HEK293 (cell line): ENCODE data around the gene ITGAX.

Experiments
- CTCF ChIA-PET: fragments of 350-600 bp; formaldehyde crosslinking; extraction: SDS; loops from one replicate; lab custom pipeline; 2021; ENCODE audit warnings: antibody characterized with exemption; lab: Yijun Ruan, JAX
- POLR2A ChIA-PET: fragments of 300-600 bp; formaldehyde crosslinking; extraction: SDS; loops from one replicate; lab custom pipeline; 2020; ENCODE audit warnings: antibody characterized with exemption, inconsistent platforms; lab: Yijun Ruan, JAX
- H3K27ac ChIP-seq: fragments of 200-500 bp; sonication (Bioruptor generic); 2 replicates; pipeline ENCODE4 v1.5.1; 2014; ENCODE audit warnings: low read depth, low read length, control low read depth, inconsistent platforms; ENCODE audit errors: extremely low read depth
- H3K36me3 ChIP-seq, 2 experiments: fragments of 200-500 bp in 1 of 2; sonication (Bioruptor generic) in 1 of 2; 1 replicate in 1 of 2; 2 replicates in 1 of 2; pipeline ENCODE4 v1.5.1; 2014 to 2017; ENCODE audit warnings: inconsistent platforms in 2 of 2, low read length in 2 of 2; ENCODE audit not compliant: control insufficient read depth in 2 of 2, insufficient read depth in 1 of 2
- H3K4me1 ChIP-seq: fragments of 200-500 bp; sonication (Bioruptor generic); 2 replicates; pipeline ENCODE4 v1.5.1; 2014; ENCODE audit warnings: mild to moderate bottlenecking, low read length, inconsistent platforms; ENCODE audit not compliant: control insufficient read depth, insufficient read depth
- H3K4me3 ChIP-seq: 2 replicates; pipeline ENCODE4 v1.5.1; 2011; ENCODE audit warnings: low read depth, mild to moderate bottlenecking, control low read depth, low read length, moderate library complexity
- H3K9me3 ChIP-seq: fragments of 200-500 bp; sonication (Bioruptor generic); 2 replicates; pipeline ENCODE4 v1.5.1; 2014; ENCODE audit warnings: low read depth, low read length, inconsistent platforms; ENCODE audit not compliant: control insufficient read depth, insufficient read depth
- PRDM10 ChIP-seq: fragments of 450-650 bp; formaldehyde crosslinking; IDR thresholded peaks from 2 replicates; pipeline ENCODE4 v1.5.1; 2016; ENCODE audit warnings: missing biosample characterization, missing genetic modification characterization
- SCRT1 ChIP-seq: fragments of 450-650 bp; formaldehyde crosslinking; IDR thresholded peaks from 2 replicates; pipeline ENCODE4 v1.5.1; 2016; ENCODE audit warnings: missing biosample characterization, missing genetic modification characterization, borderline replicate concordance
- TRIM28 ChIP-seq: IDR thresholded peaks from 2 replicates; pipeline ENCODE4 v1.6.1; 2011; ENCODE audit warnings: low read length, control low read depth, borderline replicate concordance
- ZBTB8A ChIP-seq: fragments of 450-650 bp; formaldehyde crosslinking; IDR thresholded peaks from 2 replicates; pipeline ENCODE4 v1.5.1; 2016; ENCODE audit warnings: missing biosample characterization, missing genetic modification characterization
- ZNF148 ChIP-seq: fragments of 450-650 bp; formaldehyde crosslinking; IDR thresholded peaks from 2 replicates; pipeline ENCODE4 v1.5.0; 2017; ENCODE audit warnings: missing biosample characterization, missing genetic modification characterization, borderline replicate concordance
- ZNF155 ChIP-seq: fragments of 450-650 bp; formaldehyde crosslinking; IDR thresholded peaks from 2 replicates; pipeline ENCODE4 v1.5.1; 2016; ENCODE audit warnings: missing biosample characterization, missing genetic modification characterization
- ZNF292 ChIP-seq: fragments of 450-650 bp; formaldehyde crosslinking; IDR thresholded peaks from 2 replicates; pipeline ENCODE4 v1.5.1; 2016; ENCODE audit warnings: low read depth, missing biosample characterization, missing genetic modification characterization, borderline replicate concordance
- ZNF426 ChIP-seq: fragments of 450-650 bp; formaldehyde crosslinking; IDR thresholded peaks from 2 replicates; pipeline ENCODE4 v1.5.1; 2017; ENCODE audit warnings: missing biosample characterization, missing genetic modification characterization, mild to moderate bottlenecking, inconsistent platforms, moderate library complexity
- ZNF449 ChIP-seq: fragments of 450-650 bp; formaldehyde crosslinking; IDR thresholded peaks from 2 replicates; pipeline ENCODE4 v1.5.1; 2017; ENCODE audit warnings: missing biosample characterization, mild to moderate bottlenecking, missing genetic modification characterization, moderate library complexity
- ZNF48 ChIP-seq: fragments of 450-650 bp; formaldehyde crosslinking; IDR thresholded peaks from 2 replicates; pipeline ENCODE4 v1.5.1; 2016; ENCODE audit warnings: missing biosample characterization, missing genetic modification characterization
- ZNF510 ChIP-seq: fragments of 450-650 bp; formaldehyde crosslinking; IDR thresholded peaks from 2 replicates; pipeline ENCODE4 v1.5.1; 2018; ENCODE audit warnings: mild to moderate bottlenecking, missing genetic modification characterization, missing biosample characterization; ENCODE audit not compliant: insufficient replicate concordance
- ZNF529 ChIP-seq: fragments of 450-650 bp; formaldehyde crosslinking; IDR thresholded peaks from 2 replicates; pipeline ENCODE4 v1.5.1; 2017; ENCODE audit warnings: missing genetic modification characterization, missing biosample characterization; ENCODE audit not compliant: insufficient replicate concordance
- ZNF555 ChIP-seq: fragments of 450-650 bp; formaldehyde crosslinking; conservative IDR thresholded peaks from 2 replicates; pipeline ENCODE4 v1.5.1; 2017; ENCODE audit warnings: missing biosample characterization, mild to moderate bottlenecking, missing genetic modification characterization, inconsistent platforms
- ZNF560 ChIP-seq: fragments of 450-650 bp; formaldehyde crosslinking; IDR thresholded peaks from 2 replicates; pipeline ENCODE4 v1.5.1; 2017; ENCODE audit warnings: missing biosample characterization, missing genetic modification characterization, borderline replicate concordance
- ZNF623 ChIP-seq: fragments of 450-650 bp; formaldehyde crosslinking; IDR thresholded peaks from 2 replicates; pipeline ENCODE4 v1.5.1; 2016; ENCODE audit warnings: missing biosample characterization, missing genetic modification characterization
- ZNF626 ChIP-seq: fragments of 450-650 bp; sonication (Bioruptor Pico); formaldehyde crosslinking; IDR thresholded peaks from 2 replicates; pipeline ENCODE4 v1.5.1; 2018; ENCODE audit warnings: missing biosample characterization, missing genetic modification characterization, inconsistent platforms
- ZNF660 ChIP-seq: fragments of 450-650 bp; IDR thresholded peaks from 2 replicates; pipeline ENCODE4 v1.5.1; 2018; ENCODE audit warnings: missing biosample characterization, mild to moderate bottlenecking, missing genetic modification characterization
- ZNF664 ChIP-seq: fragments of 450-650 bp; formaldehyde crosslinking; IDR thresholded peaks from 2 replicates; pipeline ENCODE4 v1.5.1; 2016; ENCODE audit warnings: missing biosample characterization, missing genetic modification characterization
- TF ChIP-seq, protein P1 (sequence below): fragments of 450-650 bp; formaldehyde crosslinking; conservative IDR thresholded peaks from 2 replicates; pipeline ENCODE4 v1.5.1; 2016; ENCODE audit warnings: low read depth, missing biosample characterization, missing genetic modification characterization
- TF ChIP-seq, protein P2 (sequence below): fragments of 450-650 bp; formaldehyde crosslinking; conservative IDR thresholded peaks from 2 replicates; pipeline ENCODE4 v1.5.1; 2016; ENCODE audit warnings: low read depth, missing biosample characterization, missing genetic modification characterization

ITGAX gene

DNA sequence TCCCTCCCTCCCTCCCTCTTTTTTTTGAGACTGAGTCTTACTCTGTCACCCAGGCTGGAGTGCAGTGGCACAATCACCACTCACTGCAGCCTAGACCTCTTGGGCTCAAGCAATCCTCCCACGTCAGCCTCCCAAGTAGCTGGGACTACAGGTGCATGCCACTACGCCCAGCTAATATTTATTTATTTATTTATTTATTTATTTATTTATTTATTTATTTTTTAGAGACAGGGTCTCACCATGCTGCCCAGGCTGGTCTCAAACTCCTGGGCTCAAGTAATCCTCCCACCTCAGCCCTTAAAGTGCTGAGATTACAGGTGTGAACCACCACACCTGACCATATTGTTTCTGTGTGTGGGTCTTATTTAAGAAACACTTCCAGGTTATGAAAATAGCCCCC lies 62.1 kb downstream of the ITGAX start (continued):
- TF ChIP-seq, protein P1, sequence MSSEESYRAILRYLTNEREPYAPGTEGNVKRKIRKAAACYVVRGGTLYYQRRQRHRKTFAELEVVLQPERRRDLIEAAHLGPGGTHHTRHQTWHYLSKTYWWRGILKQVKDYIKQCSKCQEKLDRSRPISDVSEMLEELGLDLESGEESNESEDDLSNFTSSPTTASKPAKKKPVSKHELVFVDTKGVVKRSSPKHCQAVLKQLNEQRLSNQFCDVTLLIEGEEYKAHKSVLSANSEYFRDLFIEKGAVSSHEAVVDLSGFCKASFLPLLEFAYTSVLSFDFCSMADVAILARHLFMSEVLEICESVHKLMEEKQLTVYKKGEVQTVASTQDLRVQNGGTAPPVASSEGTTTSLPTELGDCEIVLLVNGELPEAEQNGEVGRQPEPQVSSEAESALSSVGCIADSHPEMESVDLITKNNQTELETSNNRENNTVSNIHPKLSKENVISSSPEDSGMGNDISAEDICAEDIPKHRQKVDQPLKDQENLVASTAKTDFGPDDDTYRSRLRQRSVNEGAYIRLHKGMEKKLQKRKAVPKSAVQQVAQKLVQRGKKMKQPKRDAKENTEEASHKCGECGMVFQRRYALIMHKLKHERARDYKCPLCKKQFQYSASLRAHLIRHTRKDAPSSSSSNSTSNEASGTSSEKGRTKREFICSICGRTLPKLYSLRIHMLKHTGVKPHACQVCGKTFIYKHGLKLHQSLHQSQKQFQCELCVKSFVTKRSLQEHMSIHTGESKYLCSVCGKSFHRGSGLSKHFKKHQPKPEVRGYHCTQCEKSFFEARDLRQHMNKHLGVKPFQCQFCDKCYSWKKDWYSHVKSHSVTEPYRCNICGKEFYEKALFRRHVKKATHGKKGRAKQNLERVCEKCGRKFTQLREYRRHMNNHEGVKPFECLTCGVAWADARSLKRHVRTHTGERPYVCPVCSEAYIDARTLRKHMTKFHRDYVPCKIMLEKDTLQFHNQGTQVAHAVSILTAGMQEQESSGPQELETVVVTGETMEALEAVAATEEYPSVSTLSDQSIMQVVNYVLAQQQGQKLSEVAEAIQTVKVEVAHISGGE (tag by site-specific recombination) = peak; percentile 69
- TF ChIP-seq ZNF292 (tag by site-specific recombination) (peak; percentile 63; the same call in 1 of the 2 replicates), ZNF623 (tag by site-specific recombination) (peak; percentile 63), ZNF560 (tag by site-specific recombination) (peak; percentile 75; the same call in 1 of the 2 replicates), ZNF510 (tag by site-specific recombination) (peak; percentile 41), ZNF555 (peak; percentile 72), ZNF426 (tag by site-specific recombination) (peak; percentile 73), ZBTB8A (peak; percentile 68), ZNF664 (tag by site-specific recombination) (peak; percentile 27; the same call in 1 of the 2 replicates)
- TF ChIP-seq, protein P2, sequence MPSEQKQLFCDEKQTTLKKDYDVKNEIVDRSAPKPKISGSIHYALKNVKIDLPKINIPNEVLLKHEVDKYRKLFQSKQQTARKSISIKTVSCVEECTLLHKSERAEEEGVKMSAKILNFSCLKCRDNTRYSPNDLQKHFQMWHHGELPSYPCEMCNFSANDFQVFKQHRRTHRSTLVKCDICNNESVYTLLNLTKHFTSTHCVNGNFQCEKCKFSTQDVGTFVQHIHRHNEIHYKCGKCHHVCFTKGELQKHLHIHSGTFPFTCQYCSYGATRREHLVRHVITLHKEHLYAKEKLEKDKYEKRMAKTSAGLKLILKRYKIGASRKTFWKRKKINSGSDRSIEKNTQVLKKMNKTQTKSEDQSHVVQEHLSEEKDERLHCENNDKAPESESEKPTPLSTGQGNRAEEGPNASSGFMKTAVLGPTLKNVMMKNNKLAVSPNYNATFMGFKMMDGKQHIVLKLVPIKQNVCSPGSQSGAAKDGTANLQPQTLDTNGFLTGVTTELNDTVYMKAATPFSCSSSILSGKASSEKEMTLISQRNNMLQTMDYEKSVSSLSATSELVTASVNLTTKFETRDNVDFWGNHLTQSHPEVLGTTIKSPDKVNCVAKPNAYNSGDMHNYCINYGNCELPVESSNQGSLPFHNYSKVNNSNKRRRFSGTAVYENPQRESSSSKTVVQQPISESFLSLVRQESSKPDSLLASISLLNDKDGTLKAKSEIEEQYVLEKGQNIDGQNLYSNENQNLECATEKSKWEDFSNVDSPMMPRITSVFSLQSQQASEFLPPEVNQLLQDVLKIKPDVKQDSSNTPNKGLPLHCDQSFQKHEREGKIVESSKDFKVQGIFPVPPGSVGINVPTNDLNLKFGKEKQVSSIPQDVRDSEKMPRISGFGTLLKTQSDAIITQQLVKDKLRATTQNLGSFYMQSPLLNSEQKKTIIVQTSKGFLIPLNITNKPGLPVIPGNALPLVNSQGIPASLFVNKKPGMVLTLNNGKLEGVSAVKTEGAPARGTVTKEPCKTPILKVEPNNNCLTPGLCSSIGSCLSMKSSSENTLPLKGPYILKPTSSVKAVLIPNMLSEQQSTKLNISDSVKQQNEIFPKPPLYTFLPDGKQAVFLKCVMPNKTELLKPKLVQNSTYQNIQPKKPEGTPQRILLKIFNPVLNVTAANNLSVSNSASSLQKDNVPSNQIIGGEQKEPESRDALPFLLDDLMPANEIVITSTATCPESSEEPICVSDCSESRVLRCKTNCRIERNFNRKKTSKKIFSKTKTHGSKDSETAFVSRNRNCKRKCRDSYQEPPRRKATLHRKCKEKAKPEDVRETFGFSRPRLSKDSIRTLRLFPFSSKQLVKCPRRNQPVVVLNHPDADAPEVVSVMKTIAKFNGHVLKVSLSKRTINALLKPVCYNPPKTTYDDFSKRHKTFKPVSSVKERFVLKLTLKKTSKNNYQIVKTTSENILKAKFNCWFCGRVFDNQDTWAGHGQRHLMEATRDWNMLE (tag by site-specific recombination) = peak; percentile 81

- Histone ChIP-seq H3K27ac (no peak overlapping the region), H3K9me3 (no peaks in the 10 kb centered on the region), H3K4me3 (no peak overlapping the region), H3K4me1 (no peaks in the 10 kb centered on the region), H3K36me3 (no peaks in the 10 kb centered on the region)
- CTCF ChIA-PET = interaction anchor here (0.6 kb wide), 1 partner anchor 22 kb away, joined by 3 read pairs; no protein-coding TSS in a partner anchor
- POLR2A ChIA-PET = no interaction called here
- no peak for TF ChIP-seq ZNF660 (tag by site-specific recombination)
- no peak for TF ChIP-seq PRDM10 (tag by site-specific recombination)
- no peak for TF ChIP-seq TRIM28
- TF ChIP-seq SCRT1 (tag by site-specific recombination) = no peak
- no peak for TF ChIP-seq ZNF529 (tag by site-specific recombination)
- TF ChIP-seq ZNF155 (tag by site-specific recombination) = no peak
- TF ChIP-seq ZNF148 = no peak
- no peak for TF ChIP-seq ZNF48 (tag by site-specific recombination)
- TF ChIP-seq ZNF449 (tag by site-specific recombination) = no peak
- TF ChIP-seq ZNF626 (tag by site-specific recombination) = no peak
These were observed 62.9 kb downstream of the ITGAX start for GRCh38 chr16:31417916-31418315.
